Measurements from ENCODE around the gene FANCC.
"Not testable (repeated sequence)": the region's sequence is repeated elsewhere in the genome, so short reads cannot be mapped to it uniquely, and the experiment has no call there.

The FANCC gene

GRCh38 chr9:95277509-95277908 is 40.0 kb downstream of the FANCC start:
- no peak for DNase-seq

- no peak for DNase-seq
Observed at GRCh38 chr9:95276395-95276954, 41.0 kb downstream of the FANCC start.

- not testable (repeated sequence) for DNase-seq
Observed at GRCh38 chr9:95274160-95274559, 43.3 kb downstream of the FANCC start.

GRCh38 chr9:95273369-95274022 is 44.0 kb downstream of the FANCC start:
- no peak for DNase-seq

GRCh38 chr9:95272830-95273229 is 44.7 kb downstream of the FANCC start:
- no peak for DNase-seq

- no peak for DNase-seq
Observed at GRCh38 chr9:95270790-95271189, 46.7 kb downstream of the FANCC start.

GRCh38 chr9:95269803-95270773 is 47.4 kb downstream of the FANCC start:
- not testable (repeated sequence) for DNase-seq

- peak; percentile 24 for DNase-seq
Observed at GRCh38 chr9:95268681-95269080, 48.8 kb downstream of the FANCC start.

GRCh38 chr9:95266649-95267048 is 50.9 kb downstream of the FANCC start:
- no peak for DNase-seq

- no peak for DNase-seq
Observed at GRCh38 chr9:95265960-95266359, 51.5 kb downstream of the FANCC start.

GRCh38 chr9:95264954-95265615 is 52.4 kb downstream of the FANCC start:
- DNase-seq, result no peak

- no peak for DNase-seq
Observed at GRCh38 chr9:95261890-95262289, 55.6 kb downstream of the FANCC start.

GRCh38 chr9:95250462-95251221 is 66.9 kb downstream of the FANCC start:
- no peak for DNase-seq

GRCh38 chr9:95249986-95250385 is 67.5 kb downstream of the FANCC start:
- peak; percentile 42 for DNase-seq

- no peak for DNase-seq
Observed at GRCh38 chr9:95246547-95246946, 71.0 kb downstream of the FANCC start.

- DNase-seq, result no peak
Observed at GRCh38 chr9:95242613-95243012, 74.9 kb downstream of the FANCC start.

GRCh38 chr9:95239071-95239470 is 78.4 kb downstream of the FANCC start:
- DNase-seq, result no peak

GRCh38 chr9:95237336-95237735 is 80.2 kb downstream of the FANCC start:
- DNase-seq, result no peak

- no peak for DNase-seq
Observed at GRCh38 chr9:95230046-95230445, 87.5 kb downstream of the FANCC start.

GRCh38 chr9:95229230-95229915 is 88.1 kb downstream of the FANCC start:
- no peak for DNase-seq

GRCh38 chr9:95226921-95227320 is 90.6 kb downstream of the FANCC start:
- no peak for DNase-seq

- DNase-seq, result no peak
Observed at GRCh38 chr9:95225726-95226106, 91.8 kb downstream of the FANCC start.

Measured in NCI-H526 treated with DMSO at 0.1 percent for 48 hours (cell line).